Panc1 (cell line): Measurements from ENCODE around the gene ATCAY. TPM values are rescaled to one million over a fixed set of nuclear protein-coding genes. Genes with fewer than 3 reads are reported as not detected.

Experiments used
- ATAC-seq: fragments of 200-7000 bp; cut with Tn5 transposase; 2 replicates; pipeline ENCODE4 v1.9.1; 2020; ENCODE audit warnings: mild to moderate bottlenecking, moderate library complexity
- BruUV-seq: library from RNA; stranded (reverse); fragments of 400-500 nt; replicated peaks from 2 replicates; lab custom pipeline; 2021; lab: Mats Ljungman, UMichigan
- CTCF ChIA-PET: fragments of 300-600 bp; sonication (Branson Sonifier 250); formaldehyde crosslinking; loops from one replicate; lab custom pipeline; 2022; ENCODE audit warnings: antibody characterized with exemption; lab: Charles Lee
- POLR2A ChIA-PET: fragments of 300-600 bp; sonication (Branson Sonifier 250); formaldehyde crosslinking; loops from one replicate; lab custom pipeline; 2022; ENCODE audit warnings: antibody characterized with exemption; lab: Charles Lee
- DNase-seq: peaks from one replicate; pipeline ENCODE4 v3.0.0-alpha.2; 2010; ENCODE audit warnings: low read depth, low spot score
- H3K27ac ChIP-seq: 2 replicates; pipeline ENCODE4 v1.5.1; 2011; ENCODE audit warnings: mild to moderate bottlenecking, low read length, inconsistent platforms
- H3K27me3 ChIP-seq: fragments of 200-500 bp; sonication (Bioruptor generic); 2 replicates; pipeline ENCODE4 v1.6.0; 2014; ENCODE audit warnings: low read length, inconsistent platforms; ENCODE audit not compliant: control insufficient read depth, insufficient read depth
- H3K36me3 ChIP-seq: fragments of 200-500 bp; sonication (Bioruptor generic); 2 replicates; pipeline ENCODE4 v1.5.1; 2014; ENCODE audit warnings: inconsistent platforms, mild to moderate bottlenecking, low read length, moderate library complexity; ENCODE audit not compliant: control insufficient read depth, insufficient read depth
- H3K4me1 ChIP-seq: 2 replicates; pipeline ENCODE4 v1.5.1; 2011; ENCODE audit warnings: inconsistent platforms, mild to moderate bottlenecking, low read length, moderate library complexity; ENCODE audit not compliant: control insufficient read depth, insufficient read depth
- H3K4me3 ChIP-seq, 2 experiments: 2 replicates each; pipeline ENCODE4 v1.5.1; 2011 to 2012; ENCODE audit warnings: low read depth in 2 of 2, low read length in 2 of 2, mild to moderate bottlenecking in 2 of 2, inconsistent platforms in 1 of 2, moderate library complexity in 1 of 2
- H3K9me3 ChIP-seq: fragments of 200-500 bp; sonication (Bioruptor generic); 2 replicates; pipeline ENCODE4 v1.5.1; 2014; ENCODE audit warnings: low read depth, mild to moderate bottlenecking, inconsistent platforms, low read length, moderate library complexity; ENCODE audit not compliant: control insufficient read depth, insufficient read depth
- POLR2AphosphoS5 ChIP-seq: IDR thresholded peaks from 2 replicates; pipeline ENCODE4 v1.6.1; 2012; ENCODE audit warnings: mild to moderate bottlenecking, low read depth, low read length, moderate library complexity
- SIN3A ChIP-seq: IDR thresholded peaks from 2 replicates; pipeline ENCODE4 v1.6.1; 2012; ENCODE audit warnings: low read depth, mild to moderate bottlenecking, low read length, moderate library complexity, borderline replicate concordance; ENCODE audit not compliant: insufficient read depth
- TCF7L2 ChIP-seq: IDR thresholded peaks from 2 replicates; pipeline ENCODE4 v1.6.1; 2011; ENCODE audit warnings: mild to moderate bottlenecking, low read depth, low read length, inconsistent platforms
- in situ Hi-C: cut with HindIII; loops from 2 replicates; pipeline ENCODE4 v1.10.0; 2016; ENCODE audit warnings: low sequenced_read_pairs, low pct_unique_long_range_greater_than_20kb
- intact Hi-C: fragments of 100-400 bp; cut with micrococcal nuclease; formaldehyde crosslinking; loops from one replicate; pipeline ENCODE4 v1.10.0; 2022; ENCODE audit not compliant: unreplicated experiment
- total RNA-seq: library from RNA; stranded (reverse); gene quantifications from one replicate; pipeline ENCODE4 v1.2.1, GENCODE V29; 2021; ENCODE audit not compliant: unreplicated experiment
- TF ChIP-seq, protein P1 (sequence below), 2 experiments: IDR thresholded peaks; 2 replicates each; pipeline ENCODE4 v1.6.1; 2011 to 2012; ENCODE audit warnings: low read depth in 2 of 2, control low read depth in 1 of 2, low read length in 1 of 2, mild to moderate bottlenecking in 1 of 2, moderate library complexity in 1 of 2; ENCODE audit not compliant: insufficient read depth in 1 of 2
- TF ChIP-seq, protein P2 (sequence below): fragments of 450-650 bp; IDR thresholded peaks from 2 replicates; pipeline ENCODE4 v1.5.1; 2017; ENCODE audit warnings: mild to moderate bottlenecking

ATCAY gene
- total RNA-seq, 1 experiment from 2014 or later: 0.15 TPM

DNA sequence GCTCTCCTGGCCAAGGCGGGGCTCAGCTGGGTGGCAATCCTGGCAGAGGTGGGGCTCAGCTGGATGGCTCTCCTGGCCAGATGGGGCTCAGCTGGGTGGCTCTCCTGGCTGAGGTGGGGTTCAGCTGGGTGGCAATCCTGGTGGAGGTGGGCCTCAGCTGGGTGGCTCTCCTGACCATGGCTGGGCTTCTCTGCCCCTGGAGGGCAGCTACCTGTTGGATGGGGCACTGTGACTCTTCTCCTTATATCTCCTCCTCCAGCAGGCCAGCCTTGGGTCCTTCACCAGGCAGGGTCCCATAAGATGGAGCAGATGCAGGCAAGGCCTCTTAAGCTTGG lies 28.3 kb upstream of the ATCAY start:
- Histone ChIP-seq H3K4me3 (no peak overlapping the region), H3K27ac (no peak overlapping the region), H3K4me1 (no peaks in the 10 kb centered on the region), H3K27me3 (no peaks in the 10 kb centered on the region), H3K9me3 (peaks cover 4% of the 10 kb centered on the region; the same call in 1 of the 2 replicates), H3K36me3 (no peaks in the 10 kb centered on the region)
- POLR2A ChIA-PET: no interaction called here
- ATAC-seq (no peak), DNase-seq (no peak)
- BruUV-seq: no TSS peak
- CTCF ChIA-PET: no interaction called here
- in situ Hi-C loops (no loop called here), intact Hi-C loops (no loop called here)
- TF ChIP-seq, protein P1, sequence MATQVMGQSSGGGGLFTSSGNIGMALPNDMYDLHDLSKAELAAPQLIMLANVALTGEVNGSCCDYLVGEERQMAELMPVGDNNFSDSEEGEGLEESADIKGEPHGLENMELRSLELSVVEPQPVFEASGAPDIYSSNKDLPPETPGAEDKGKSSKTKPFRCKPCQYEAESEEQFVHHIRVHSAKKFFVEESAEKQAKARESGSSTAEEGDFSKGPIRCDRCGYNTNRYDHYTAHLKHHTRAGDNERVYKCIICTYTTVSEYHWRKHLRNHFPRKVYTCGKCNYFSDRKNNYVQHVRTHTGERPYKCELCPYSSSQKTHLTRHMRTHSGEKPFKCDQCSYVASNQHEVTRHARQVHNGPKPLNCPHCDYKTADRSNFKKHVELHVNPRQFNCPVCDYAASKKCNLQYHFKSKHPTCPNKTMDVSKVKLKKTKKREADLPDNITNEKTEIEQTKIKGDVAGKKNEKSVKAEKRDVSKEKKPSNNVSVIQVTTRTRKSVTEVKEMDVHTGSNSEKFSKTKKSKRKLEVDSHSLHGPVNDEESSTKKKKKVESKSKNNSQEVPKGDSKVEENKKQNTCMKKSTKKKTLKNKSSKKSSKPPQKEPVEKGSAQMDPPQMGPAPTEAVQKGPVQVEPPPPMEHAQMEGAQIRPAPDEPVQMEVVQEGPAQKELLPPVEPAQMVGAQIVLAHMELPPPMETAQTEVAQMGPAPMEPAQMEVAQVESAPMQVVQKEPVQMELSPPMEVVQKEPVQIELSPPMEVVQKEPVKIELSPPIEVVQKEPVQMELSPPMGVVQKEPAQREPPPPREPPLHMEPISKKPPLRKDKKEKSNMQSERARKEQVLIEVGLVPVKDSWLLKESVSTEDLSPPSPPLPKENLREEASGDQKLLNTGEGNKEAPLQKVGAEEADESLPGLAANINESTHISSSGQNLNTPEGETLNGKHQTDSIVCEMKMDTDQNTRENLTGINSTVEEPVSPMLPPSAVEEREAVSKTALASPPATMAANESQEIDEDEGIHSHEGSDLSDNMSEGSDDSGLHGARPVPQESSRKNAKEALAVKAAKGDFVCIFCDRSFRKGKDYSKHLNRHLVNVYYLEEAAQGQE (IDR thresholded peaks at IDR 0.05; ENCODE audit: insufficient read depth in 1 of 2, low read depth in 2 of 2, low read length in 1 of 2): no peak
- TF ChIP-seq SIN3A: no peak
- TF ChIP-seq TCF7L2: no peak
- TF ChIP-seq POLR2AphosphoS5: no peak
- TF ChIP-seq, protein P2, sequence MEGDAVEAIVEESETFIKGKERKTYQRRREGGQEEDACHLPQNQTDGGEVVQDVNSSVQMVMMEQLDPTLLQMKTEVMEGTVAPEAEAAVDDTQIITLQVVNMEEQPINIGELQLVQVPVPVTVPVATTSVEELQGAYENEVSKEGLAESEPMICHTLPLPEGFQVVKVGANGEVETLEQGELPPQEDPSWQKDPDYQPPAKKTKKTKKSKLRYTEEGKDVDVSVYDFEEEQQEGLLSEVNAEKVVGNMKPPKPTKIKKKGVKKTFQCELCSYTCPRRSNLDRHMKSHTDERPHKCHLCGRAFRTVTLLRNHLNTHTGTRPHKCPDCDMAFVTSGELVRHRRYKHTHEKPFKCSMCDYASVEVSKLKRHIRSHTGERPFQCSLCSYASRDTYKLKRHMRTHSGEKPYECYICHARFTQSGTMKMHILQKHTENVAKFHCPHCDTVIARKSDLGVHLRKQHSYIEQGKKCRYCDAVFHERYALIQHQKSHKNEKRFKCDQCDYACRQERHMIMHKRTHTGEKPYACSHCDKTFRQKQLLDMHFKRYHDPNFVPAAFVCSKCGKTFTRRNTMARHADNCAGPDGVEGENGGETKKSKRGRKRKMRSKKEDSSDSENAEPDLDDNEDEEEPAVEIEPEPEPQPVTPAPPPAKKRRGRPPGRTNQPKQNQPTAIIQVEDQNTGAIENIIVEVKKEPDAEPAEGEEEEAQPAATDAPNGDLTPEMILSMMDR: no peak

DNA sequence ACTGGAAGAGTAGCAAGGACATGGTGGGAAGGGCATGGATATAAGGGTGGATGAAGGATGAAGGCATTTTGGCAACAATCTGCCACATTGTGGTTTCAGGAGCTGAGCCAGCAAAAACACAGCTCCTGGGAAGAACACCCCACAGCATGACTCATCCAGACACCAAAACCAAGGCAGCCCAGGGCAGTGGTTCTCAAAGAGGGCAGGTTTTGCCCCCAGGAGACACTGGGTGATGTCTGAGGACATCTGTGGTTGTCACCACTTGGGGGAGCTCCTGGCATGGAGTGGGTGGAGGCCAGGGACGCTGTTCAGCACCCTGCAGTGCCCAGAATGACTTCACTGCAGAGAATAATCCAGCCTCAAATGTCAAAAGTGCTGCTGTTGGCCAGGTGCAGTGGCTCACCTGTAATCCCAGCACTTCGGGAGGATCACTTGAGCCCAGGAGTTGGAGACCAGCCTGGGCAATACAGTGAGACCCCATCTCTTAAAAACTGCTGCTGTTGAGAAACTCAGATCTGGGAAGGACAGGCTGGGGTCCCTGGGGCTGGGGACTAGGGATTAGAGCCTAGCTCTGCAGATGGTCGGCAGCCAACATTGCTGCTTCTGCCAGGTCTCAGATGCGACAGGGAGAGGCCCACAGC lies 27.8 kb upstream of the ATCAY start:
- DNase-seq (no peak), ATAC-seq (peak; percentile 33; the same call in 1 of the 2 replicates)
- no peaks in the 10 kb centered on the region for H3K27me3 ChIP-seq
- BruUV-seq: no TSS peak
- no peaks in the 10 kb centered on the region for H3K36me3 ChIP-seq
- peaks cover 4% of the 10 kb centered on the region; the same call in 1 of the 2 replicates for H3K9me3 ChIP-seq
- CTCF ChIA-PET: interaction anchor here (0.6 kb wide), 1 partner anchor 1216 kb away, joined by 6 read pairs; no protein-coding TSS in a partner anchor
- in situ Hi-C loops (no loop called here), intact Hi-C loops (no loop called here)
- TF ChIP-seq, protein P1 (IDR thresholded peaks at IDR 0.05; ENCODE audit: insufficient read depth in 1 of 2, low read depth in 2 of 2, low read length in 1 of 2): no peak
- TF ChIP-seq, protein P2: no peak
- TF ChIP-seq TCF7L2 (no peak), POLR2AphosphoS5 (no peak), SIN3A (no peak)
- no peaks in the 10 kb centered on the region for H3K4me1 ChIP-seq
- H3K27ac ChIP-seq: no peak overlapping the region
- POLR2A ChIA-PET: no interaction called here
- H3K4me3 ChIP-seq: no peak overlapping the region
